Measurements from ENCODE around the gene EFEMP1.

Gene EFEMP1

DNA sequence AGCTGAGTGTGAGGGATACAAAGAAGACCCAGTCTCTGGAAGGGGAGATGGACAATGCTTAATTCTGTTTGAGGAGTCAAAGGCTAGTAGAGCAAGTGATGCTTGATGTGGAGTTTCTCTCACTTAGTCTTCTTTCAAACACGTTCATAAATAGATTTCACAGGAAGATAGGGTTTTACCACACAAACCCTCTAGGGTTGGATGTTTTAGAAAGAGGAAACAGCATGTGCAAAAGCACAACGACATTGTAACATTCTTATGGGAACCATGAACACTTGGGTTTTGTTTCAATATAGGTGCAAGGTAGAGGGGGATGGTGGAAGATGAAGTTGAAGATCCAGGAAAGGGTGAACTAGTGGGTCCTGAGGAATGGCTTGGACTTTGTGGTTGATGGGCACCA, 10.8 kb upstream of the EFEMP1 start:
- in situ Hi-C loops (cut with MboI; ENCODE audit: low sequenced_read_pairs): no loop called here

DNA sequence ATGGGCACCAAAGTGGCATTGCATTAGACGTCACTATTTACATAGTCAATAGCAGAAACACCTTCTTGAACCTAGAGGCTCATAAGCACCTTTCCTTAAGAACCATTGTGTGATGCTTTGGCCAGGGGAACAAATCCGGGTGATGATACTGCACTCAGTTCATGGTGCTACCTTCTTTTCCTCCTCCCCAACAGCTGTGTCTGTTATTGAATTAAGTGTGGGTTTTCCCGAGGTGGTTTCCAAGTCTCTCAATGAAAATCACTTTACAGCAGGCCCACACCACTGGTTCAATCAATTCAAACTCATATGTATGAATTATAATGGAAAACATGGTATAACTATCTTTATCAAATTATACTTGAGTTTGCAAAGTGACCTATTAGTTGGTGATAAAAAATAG, 9.3 kb upstream of the EFEMP1 start:
- in situ Hi-C loops (cut with MboI; ENCODE audit: low sequenced_read_pairs): no loop called here

GRCh38 chr2:55931281-55931680, 7.7 kb upstream of the EFEMP1 start:
- in situ Hi-C loops (cut with MboI; ENCODE audit: low sequenced_read_pairs): no loop called here

GRCh38 chr2:55929476-55929875, 5.9 kb upstream of the EFEMP1 start:
- in situ Hi-C loops (cut with MboI; ENCODE audit: low sequenced_read_pairs): no loop called here

GRCh38 chr2:55926974-55927373, 3.4 kb upstream of the EFEMP1 start:
- in situ Hi-C loops (cut with MboI; ENCODE audit: low sequenced_read_pairs): no loop called here

- in situ Hi-C loops (cut with MboI; ENCODE audit: low sequenced_read_pairs): no loop called here
Measured at GRCh38 chr2:55926246-55926645, 2.7 kb upstream of the EFEMP1 start.

- in situ Hi-C loops (cut with MboI; ENCODE audit: low sequenced_read_pairs): no loop called here
Measured at GRCh38 chr2:55923982-55924321, 370 bp upstream of the EFEMP1 start.

GRCh38 chr2:55922291-55922907, 1.2 kb downstream of the EFEMP1 start:
- in situ Hi-C loops (cut with MboI; ENCODE audit: low sequenced_read_pairs): no loop called here

GRCh38 chr2:55919574-55919973, 4.0 kb downstream of the EFEMP1 start:
- in situ Hi-C loops (cut with MboI; ENCODE audit: low sequenced_read_pairs): no loop called here

DNA sequence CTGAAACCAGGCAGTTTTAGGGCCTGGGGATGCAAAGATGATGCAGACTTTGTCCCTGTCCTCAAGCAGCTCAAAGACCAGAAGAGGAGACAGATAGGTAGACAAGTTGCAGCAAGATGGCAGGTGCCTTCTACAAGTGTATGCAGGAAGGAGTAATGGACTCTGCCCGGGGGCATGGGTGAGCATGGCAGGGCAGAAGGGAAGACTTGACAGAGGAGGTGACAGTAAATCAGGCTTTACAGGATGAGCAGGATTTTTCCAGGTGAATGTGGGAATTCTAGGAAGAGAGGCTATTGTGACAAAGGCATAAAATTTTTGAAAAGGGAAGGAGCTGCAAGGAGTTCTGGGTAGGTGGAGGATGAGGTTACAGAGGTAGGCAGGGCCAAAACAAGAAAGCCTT, 4.7 kb downstream of the EFEMP1 start:
- in situ Hi-C loops (cut with MboI; ENCODE audit: low sequenced_read_pairs): no loop called here

DNA sequence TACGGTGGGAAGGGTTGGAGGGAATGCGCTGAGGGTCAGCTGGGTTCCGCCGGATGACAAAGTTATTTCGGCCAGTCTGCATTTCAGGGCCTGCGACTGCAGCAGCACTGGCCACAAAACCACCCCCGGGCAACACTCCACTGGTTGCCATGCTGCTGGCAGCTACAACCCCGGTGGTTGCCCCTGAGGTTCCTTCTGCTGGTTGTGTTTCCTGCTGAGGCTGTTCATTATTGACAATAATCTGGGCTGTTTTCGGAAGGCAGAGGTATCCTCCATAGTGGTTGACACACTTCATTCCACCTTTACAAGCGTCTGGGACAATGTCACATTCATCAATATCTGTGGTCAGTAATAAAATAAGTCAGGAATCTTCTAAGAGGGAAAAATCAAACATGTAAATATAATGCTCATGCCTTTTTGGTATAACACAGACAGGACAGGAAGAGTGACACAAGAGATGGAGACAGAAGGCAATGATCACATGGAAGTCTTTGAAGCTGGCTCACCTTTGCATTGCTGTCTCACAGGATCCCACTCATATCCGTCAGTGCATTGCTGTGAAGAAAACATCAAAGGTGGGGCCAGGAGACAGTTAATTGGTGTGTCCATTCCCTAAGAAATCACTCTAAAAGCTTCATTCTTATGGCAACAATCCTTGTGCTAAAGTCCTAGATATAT, 5.7 kb downstream of the EFEMP1 start:
- in situ Hi-C loops (cut with MboI; ENCODE audit: low sequenced_read_pairs): no loop called here

- in situ Hi-C loops (cut with MboI; ENCODE audit: low sequenced_read_pairs): no loop called here
Measured at GRCh38 chr2:55917117-55917516, 6.5 kb downstream of the EFEMP1 start.

DNA sequence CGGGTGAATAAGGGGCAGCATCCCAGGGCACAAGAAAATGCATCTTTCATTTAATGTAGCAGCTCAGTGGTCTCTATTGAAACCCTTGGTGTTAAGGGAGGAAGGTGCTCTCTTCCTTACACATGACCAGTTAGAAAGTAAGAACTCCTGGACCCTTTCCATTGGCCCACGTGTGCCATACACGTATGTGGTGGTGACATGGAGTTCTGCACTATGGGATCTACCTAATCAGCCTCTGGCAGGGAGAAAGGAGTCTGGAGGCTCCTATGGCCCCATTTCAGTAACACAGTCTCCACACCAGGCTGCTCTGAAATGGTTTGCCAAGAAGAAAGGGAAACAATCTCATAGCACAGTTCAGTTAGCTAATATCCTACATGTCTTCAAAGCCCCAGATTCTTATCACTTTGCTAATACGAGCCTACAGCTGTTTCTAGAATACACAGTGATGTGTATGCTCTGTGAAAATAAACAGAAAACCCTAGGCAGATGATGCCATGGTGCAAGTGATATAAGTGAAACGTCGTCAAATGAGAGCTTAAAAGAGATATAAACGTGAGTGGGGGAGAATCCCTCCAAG, 7.0 kb downstream of the EFEMP1 start:
- in situ Hi-C loops (cut with MboI; ENCODE audit: low sequenced_read_pairs): no loop called here

DNA sequence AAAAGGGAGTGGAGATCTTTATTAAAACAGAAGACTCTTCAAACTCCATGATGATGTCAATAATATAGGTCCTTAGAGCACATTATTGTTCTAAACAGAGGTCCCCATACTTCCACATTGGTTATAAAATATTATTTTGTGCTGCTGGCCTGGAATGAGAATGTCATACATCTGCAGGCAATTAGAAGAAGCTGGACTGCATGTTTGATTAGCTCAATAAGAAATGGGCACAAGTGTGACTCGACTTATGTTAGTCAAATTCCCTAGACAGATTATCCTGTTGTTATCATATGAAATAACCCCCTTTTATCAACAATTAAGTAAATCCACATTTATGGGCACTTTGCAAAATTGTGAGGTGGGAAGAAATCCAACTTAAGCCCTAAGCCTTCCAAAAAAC, 8.8 kb downstream of the EFEMP1 start:
- in situ Hi-C loops (cut with MboI; ENCODE audit: low sequenced_read_pairs): no loop called here

DNA sequence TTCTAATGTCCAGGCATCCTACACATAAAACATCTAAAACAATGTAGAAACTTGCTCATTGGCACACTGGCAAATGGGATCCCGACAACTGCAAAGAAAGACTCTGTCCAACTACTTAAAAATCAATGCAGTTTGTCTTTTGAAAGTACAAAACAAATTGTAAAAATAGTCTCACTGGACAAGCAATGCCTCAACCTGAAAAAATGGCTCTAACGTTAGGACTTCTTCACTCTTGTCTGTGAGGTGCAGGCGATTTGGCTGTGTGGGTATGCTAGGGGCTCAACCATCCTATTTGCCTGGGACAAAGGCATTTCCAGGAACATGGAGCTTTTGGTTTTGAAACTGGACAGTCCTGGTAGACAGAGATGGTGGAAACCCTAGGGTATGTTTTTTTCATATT, 10.7 kb downstream of the EFEMP1 start:
- in situ Hi-C loops (cut with MboI; ENCODE audit: low sequenced_read_pairs): no loop called here

- in situ Hi-C loops (cut with MboI; ENCODE audit: low sequenced_read_pairs): no loop called here
Measured at GRCh38 chr2:55910077-55910476, 13.5 kb downstream of the EFEMP1 start.

- in situ Hi-C loops (cut with MboI; ENCODE audit: low sequenced_read_pairs): no loop called here
Measured at GRCh38 chr2:55907686-55908085, 15.9 kb downstream of the EFEMP1 start.

DNA sequence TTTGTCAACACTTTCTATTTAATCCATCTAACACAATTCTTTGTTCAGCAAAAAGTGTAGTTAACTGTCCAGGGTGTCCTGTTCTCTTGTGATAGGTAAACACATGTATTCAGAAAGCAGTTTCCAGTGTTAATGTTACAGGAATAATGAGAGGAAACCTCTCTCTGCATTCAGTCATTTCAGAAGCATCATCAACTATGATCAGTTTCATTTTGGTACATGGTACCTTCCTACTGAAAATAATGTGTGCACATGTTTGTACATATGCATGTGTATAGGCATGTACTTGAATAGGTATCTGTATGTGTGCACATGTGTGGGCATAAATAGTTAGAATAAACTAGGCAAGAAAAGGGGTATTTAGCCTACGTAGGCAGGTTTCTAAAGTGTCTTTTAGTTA, 16.6 kb downstream of the EFEMP1 start:
- in situ Hi-C loops (cut with MboI; ENCODE audit: low sequenced_read_pairs): no loop called here

DNA sequence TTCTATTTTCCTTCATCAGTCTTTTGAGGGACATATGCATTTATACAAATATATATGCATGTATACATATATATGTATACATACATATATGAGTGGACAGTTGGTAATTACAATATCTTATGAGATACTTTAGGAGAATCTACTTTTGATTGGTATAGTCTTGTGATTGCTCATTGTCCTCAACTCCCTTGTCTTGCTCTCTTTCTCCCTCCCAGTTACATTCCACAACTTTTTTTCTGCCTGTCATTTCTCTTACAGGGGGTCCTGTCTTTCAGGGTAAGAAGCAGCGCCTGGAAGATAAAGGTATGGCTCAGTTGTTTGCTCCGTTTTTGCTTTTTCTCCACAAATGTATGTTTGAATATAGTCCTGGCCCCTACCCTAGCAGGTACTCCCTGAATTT, 19.9 kb downstream of the EFEMP1 start:
- in situ Hi-C loops (cut with MboI; ENCODE audit: low sequenced_read_pairs): no loop called here

GRCh38 chr2:55902971-55903370, 20.6 kb downstream of the EFEMP1 start:
- in situ Hi-C loops (cut with MboI; ENCODE audit: low sequenced_read_pairs): no loop called here

GRCh38 chr2:55902429-55902828, 21.2 kb downstream of the EFEMP1 start:
- in situ Hi-C loops (cut with MboI; ENCODE audit: low sequenced_read_pairs): no loop called here

DNA sequence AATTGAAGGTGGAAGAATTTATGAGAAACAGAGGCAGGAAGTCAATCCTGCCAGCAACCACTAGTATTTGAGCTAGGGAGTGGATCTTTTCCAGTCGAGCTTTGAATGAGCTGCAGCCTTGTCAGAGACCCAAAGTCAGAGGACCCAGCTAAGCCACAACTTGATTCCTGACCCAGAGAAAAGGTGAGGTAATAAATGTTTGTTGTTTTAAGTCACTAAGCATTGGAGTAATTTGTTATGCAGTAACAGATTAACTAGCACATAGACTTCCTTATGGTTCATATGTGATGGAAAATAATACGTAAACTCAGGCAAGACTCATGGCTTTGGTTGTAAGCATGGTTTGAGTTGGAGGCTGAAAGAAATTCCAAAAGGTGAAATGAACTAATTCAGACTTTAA, 21.6 kb downstream of the EFEMP1 start:
- in situ Hi-C loops (cut with MboI; ENCODE audit: low sequenced_read_pairs): no loop called here

DNA sequence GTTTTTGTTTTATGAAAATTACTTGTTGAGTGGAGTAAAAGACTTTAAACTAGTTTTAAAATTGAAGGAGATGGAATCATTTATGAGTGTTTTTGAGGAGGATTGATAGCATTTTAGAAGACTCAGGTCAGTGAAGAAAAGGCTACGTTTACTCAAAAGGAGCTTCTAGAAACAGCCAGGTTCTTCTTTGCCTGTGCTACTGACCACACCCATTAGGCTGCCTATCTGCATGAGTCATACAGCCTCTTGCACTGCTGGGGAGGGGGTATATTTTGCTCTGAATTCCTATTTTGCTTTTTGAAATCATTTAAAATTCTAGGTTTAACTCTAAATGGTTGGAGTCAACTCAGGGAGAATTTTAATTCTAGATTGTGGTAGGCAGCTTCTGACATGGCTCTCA, 22.3 kb downstream of the EFEMP1 start:
- in situ Hi-C loops (cut with MboI; ENCODE audit: low sequenced_read_pairs): no loop called here
